SK-N-SH (cell line): ENCODE data around the gene PPP3CA. TPM values are rescaled to one million over a fixed set of nuclear protein-coding genes. Genes with fewer than 3 reads are reported as not detected.

Experiments
- CTCF ChIA-PET: fragments of 300-600, 350-600 bp; formaldehyde crosslinking; extraction: SDS; loops from one replicate; lab custom pipeline; 2021; lab: Yijun Ruan, JAX
- POLR2A ChIA-PET: fragments of 350-600 bp; sonication (Branson Sonifier 250); formaldehyde crosslinking; extraction: SDS; loops from one replicate; lab custom pipeline; 2020; ENCODE audit warnings: antibody characterized with exemption, inconsistent platforms; lab: Yijun Ruan, JAX
- DNase-seq: peaks from one replicate; pipeline ENCODE4 v3.0.0; 2012
- H2AFZ ChIP-seq: fragments of 200-600 bp; sonication (generic); 2 replicates; pipeline ENCODE4 v1.8.1; 2016; ENCODE audit warnings: antibody characterized with exemption, mild to moderate bottlenecking, low read depth
- H3F3A ChIP-seq: fragments of 200-600 bp; sonication (generic); replicated peaks from 2 replicates; pipeline ENCODE3; 2016; ENCODE audit warnings: antibody characterized with exemption, mild to moderate bottlenecking; ENCODE audit not compliant: insufficient read depth
- H3K27ac ChIP-seq, 2 experiments: fragments of 200-500 bp in 1 of 2; fragments of 200-600 bp in 1 of 2; sonication (Bioruptor generic) in 1 of 2; sonication (generic), shearing (Covaris generic) in 1 of 2; 2 replicates each; pipeline versions ENCODE4 v1.5.1 to v1.6.1; 2014 to 2016; ENCODE audit warnings: low read depth in 2 of 2, inconsistent platforms in 1 of 2, low read length in 1 of 2, mild to moderate bottlenecking in 1 of 2, mixed read lengths in 1 of 2
- H3K27me3 ChIP-seq: fragments of 200-600 bp; sonication (generic), shearing (Covaris generic); 2 replicates; pipeline ENCODE4 v1.6.1; 2016; ENCODE audit warnings: mixed run types; ENCODE audit not compliant: insufficient read depth
- H3K36me3 ChIP-seq, 2 experiments: fragments of 200-500 bp in 1 of 2; fragments of 200-600 bp in 1 of 2; sonication (Bioruptor generic) in 1 of 2; sonication (generic) in 1 of 2; replicated peaks in 1 of 2; 2 replicates each; pipeline versions ENCODE3 to v1.5.1; 2014 to 2016; ENCODE audit warnings: low read length in 1 of 2, mild to moderate bottlenecking in 1 of 2; ENCODE audit not compliant: insufficient read depth in 2 of 2, control insufficient read depth in 1 of 2
- H3K4me1 ChIP-seq, 2 experiments: fragments of 200-500 bp in 1 of 2; fragments of 200-600 bp in 1 of 2; sonication (Bioruptor generic) in 1 of 2; sonication (generic), shearing (Covaris generic) in 1 of 2; 2 replicates each; pipeline versions ENCODE4 v1.5.1 to v1.6.1; 2014 to 2016; ENCODE audit warnings: low read depth in 1 of 2, low read length in 1 of 2, mixed run types in 1 of 2; ENCODE audit not compliant: insufficient read depth in 2 of 2, control insufficient read depth in 1 of 2
- H3K4me2 ChIP-seq: fragments of 200-600 bp; sonication (generic), shearing (Covaris generic); 2 replicates; pipeline ENCODE4 v1.6.1; 2017; ENCODE audit warnings: mixed run types
- H3K4me3 ChIP-seq, 2 experiments: fragments of 200-500 bp in 1 of 2; fragments of 200-600 bp in 1 of 2; sonication (Bioruptor generic) in 1 of 2; sonication (generic), shearing (Covaris generic) in 1 of 2; 2 replicates each; pipeline versions ENCODE4 v1.5.1 to v1.8.1; 2014 to 2016; ENCODE audit warnings: low read depth in 2 of 2, inconsistent platforms in 1 of 2, low read length in 1 of 2, mild to moderate bottlenecking in 1 of 2, mixed read lengths in 1 of 2, moderate library complexity in 1 of 2
- H3K79me2 ChIP-seq: fragments of 200-600 bp; sonication (generic); 2 replicates; pipeline ENCODE4 v1.8.1; 2017; ENCODE audit warnings: mild to moderate bottlenecking; ENCODE audit not compliant: insufficient read depth
- H3K9ac ChIP-seq: fragments of 200-600 bp; sonication (generic); 2 replicates; pipeline ENCODE4 v1.6.1; 2017; ENCODE audit warnings: mixed run types
- H3K9me2 ChIP-seq: fragments of 200-600 bp; sonication (generic); 2 replicates; pipeline ENCODE4 v1.6.1; 2017; ENCODE audit warnings: mixed run types
- H3K9me3 ChIP-seq: fragments of 200-600 bp; sonication (generic); 2 replicates; pipeline ENCODE4 v1.6.1; 2017; ENCODE audit warnings: mixed run types, mild to moderate bottlenecking, moderate library complexity
- H4K20me1 ChIP-seq: fragments of 200-600 bp; sonication (generic); 2 replicates; pipeline ENCODE4 v1.6.1; 2017; ENCODE audit warnings: mild to moderate bottlenecking, mixed run types; ENCODE audit not compliant: insufficient read depth
- EZH2phosphoT487 ChIP-seq: fragments of 200-600 bp; sonication (generic); IDR thresholded peaks from 2 replicates; pipeline ENCODE4 v1.6.1; 2017; ENCODE audit warnings: low read depth, mixed run types, mild to moderate bottlenecking, antibody characterized with exemption, moderate library complexity, borderline replicate concordance
- FOXM1 ChIP-seq: IDR thresholded peaks from 2 replicates; pipeline ENCODE4 v1.4.0; 2012; ENCODE audit warnings: low read depth, mild to moderate bottlenecking
- GABPA ChIP-seq: IDR thresholded peaks from 2 replicates; pipeline ENCODE4 v1.4.0; 2012; ENCODE audit warnings: low read depth, mild to moderate bottlenecking
- JUND ChIP-seq: IDR thresholded peaks from 2 replicates; pipeline ENCODE4 v1.4.0; 2012
- MXI1 ChIP-seq: IDR thresholded peaks from 2 replicates; pipeline ENCODE4 v1.6.1; 2012; ENCODE audit warnings: mild to moderate bottlenecking, low read depth, low read length, improper control_type of control experiment
- NFIC ChIP-seq: IDR thresholded peaks from 2 replicates; pipeline ENCODE4 v1.4.0; 2012; ENCODE audit warnings: borderline replicate concordance
- RFX5 ChIP-seq: IDR thresholded peaks from 2 replicates; pipeline ENCODE4 v1.6.1; 2012; ENCODE audit warnings: mild to moderate bottlenecking, improper control_type of control experiment, low read length
- SMC3 ChIP-seq: IDR thresholded peaks from 2 replicates; pipeline ENCODE4 v1.6.1; 2012; ENCODE audit warnings: low read depth, low read length, improper control_type of control experiment
- WGBS: methylation state at CpG from one replicate; pipeline ENCODE4 v1.1.6; 2017; ENCODE audit warnings: low lambda C conversion rate; 5-methylcytosine and 5-hydroxymethylcytosine counted together
- polyA plus RNA-seq, 3 experiments: library from polyadenylated mRNA; depleted of rRNA; stranded (reverse); fragments of >200 nt; gene quantifications; 2 replicates each; pipeline ENCODE4 v1.2.3, GENCODE V29; 2012
- TF ChIP-seq, protein P1 (sequence below): fragments of 200-600 bp; sonication (generic); IDR thresholded peaks from 2 replicates; pipeline ENCODE4 v1.6.1; 2017; ENCODE audit warnings: antibody characterized with exemption, mild to moderate bottlenecking, moderate library complexity
- TF ChIP-seq, protein P2 (sequence below): IDR thresholded peaks from 2 replicates; pipeline ENCODE4 v1.4.0; 2012; ENCODE audit warnings: low read depth, borderline replicate concordance
- TF ChIP-seq, protein P3 (sequence below): fragments of 150-350 bp; IDR thresholded peaks from 2 replicates; pipeline ENCODE4 v1.6.1; 2017; ENCODE audit warnings: antibody characterized with exemption, low read length, low read depth, borderline replicate concordance
- TF ChIP-seq, protein P4 (sequence below): IDR thresholded peaks from 2 replicates; pipeline ENCODE4; 2012
- TF ChIP-seq, protein P5 (sequence below): IDR thresholded peaks from 2 replicates; pipeline ENCODE4 v1.4.0; 2012; ENCODE audit warnings: low read depth

PPP3CA gene
- polyA plus RNA-seq, 1 of the 3 experiments (the other 2 are of a cell fraction): 10.7 TPM

DNA sequence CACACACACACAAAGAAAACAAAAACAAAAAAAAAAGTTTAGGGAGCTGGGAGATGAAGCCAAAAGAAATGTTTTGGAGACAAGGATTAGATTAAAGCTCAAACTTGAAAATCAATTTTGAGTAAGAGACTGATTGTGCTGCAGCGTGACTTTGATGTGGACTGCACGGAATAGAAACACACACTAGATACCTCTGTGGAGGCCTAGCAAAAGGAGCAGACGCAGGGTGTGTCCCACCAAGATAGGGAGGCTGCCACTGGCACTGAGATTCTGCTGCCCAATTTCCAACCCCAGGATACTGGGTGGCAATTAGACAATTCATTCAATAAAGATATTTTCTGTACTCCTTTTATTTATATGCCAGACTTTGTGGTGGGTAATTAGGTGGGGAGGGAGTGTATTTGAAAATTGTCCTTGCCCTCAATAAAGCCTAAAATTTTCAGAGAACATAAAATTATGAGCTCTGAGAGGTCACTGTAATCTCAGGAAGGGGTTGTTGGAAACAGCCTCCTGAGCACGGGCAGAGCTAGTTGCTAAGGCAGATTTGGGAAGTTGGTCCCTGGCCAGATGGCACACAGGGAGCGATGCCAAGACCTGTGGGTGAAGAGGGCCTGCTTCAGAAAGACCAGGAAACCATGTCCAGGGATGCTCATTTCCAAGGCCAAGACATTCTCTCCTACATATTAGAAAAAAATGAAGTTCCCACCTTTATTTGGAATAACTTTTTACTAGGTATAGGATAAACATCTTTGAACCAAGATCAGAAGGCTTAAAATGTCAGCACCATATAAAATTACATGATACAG, 1.9 kb upstream of the PPP3CA start (continued):
- TF ChIP-seq, protein P1, sequence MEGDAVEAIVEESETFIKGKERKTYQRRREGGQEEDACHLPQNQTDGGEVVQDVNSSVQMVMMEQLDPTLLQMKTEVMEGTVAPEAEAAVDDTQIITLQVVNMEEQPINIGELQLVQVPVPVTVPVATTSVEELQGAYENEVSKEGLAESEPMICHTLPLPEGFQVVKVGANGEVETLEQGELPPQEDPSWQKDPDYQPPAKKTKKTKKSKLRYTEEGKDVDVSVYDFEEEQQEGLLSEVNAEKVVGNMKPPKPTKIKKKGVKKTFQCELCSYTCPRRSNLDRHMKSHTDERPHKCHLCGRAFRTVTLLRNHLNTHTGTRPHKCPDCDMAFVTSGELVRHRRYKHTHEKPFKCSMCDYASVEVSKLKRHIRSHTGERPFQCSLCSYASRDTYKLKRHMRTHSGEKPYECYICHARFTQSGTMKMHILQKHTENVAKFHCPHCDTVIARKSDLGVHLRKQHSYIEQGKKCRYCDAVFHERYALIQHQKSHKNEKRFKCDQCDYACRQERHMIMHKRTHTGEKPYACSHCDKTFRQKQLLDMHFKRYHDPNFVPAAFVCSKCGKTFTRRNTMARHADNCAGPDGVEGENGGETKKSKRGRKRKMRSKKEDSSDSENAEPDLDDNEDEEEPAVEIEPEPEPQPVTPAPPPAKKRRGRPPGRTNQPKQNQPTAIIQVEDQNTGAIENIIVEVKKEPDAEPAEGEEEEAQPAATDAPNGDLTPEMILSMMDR: no peak
- TF ChIP-seq RFX5 (peak; percentile 93), SMC3 (no peak; the same call in 1 of the 2 replicates), EZH2phosphoT487 (no peak), FOXM1 (no peak)

DNA sequence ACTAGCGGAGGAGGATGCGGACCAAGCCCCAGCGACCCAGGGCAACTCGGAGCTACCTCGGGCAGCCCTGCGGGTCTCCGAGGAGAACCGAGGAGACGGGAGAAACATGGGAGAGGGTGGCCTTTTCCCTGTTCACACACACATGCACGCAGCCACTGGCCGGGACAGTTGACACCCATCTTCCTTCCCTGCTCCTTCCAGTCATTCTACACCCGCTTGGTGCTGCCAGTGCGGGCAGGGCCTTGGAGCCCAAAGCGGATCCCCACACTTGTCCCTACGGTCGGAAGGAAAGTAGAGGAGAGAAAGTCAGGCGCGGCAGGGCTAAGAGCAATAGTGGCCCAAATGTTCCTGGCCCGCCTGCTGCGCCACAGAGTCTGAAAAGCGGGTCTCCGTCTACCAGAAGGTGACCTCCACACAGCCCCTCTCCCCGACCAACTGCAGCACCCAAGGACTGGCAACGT, 1.1 kb upstream of the PPP3CA start:
- peak overlapping the region; percentile 97 for H2AFZ ChIP-seq
- no peaks in the 10 kb centered on the region for H3K9me2 ChIP-seq
- TF ChIP-seq, protein P2, sequence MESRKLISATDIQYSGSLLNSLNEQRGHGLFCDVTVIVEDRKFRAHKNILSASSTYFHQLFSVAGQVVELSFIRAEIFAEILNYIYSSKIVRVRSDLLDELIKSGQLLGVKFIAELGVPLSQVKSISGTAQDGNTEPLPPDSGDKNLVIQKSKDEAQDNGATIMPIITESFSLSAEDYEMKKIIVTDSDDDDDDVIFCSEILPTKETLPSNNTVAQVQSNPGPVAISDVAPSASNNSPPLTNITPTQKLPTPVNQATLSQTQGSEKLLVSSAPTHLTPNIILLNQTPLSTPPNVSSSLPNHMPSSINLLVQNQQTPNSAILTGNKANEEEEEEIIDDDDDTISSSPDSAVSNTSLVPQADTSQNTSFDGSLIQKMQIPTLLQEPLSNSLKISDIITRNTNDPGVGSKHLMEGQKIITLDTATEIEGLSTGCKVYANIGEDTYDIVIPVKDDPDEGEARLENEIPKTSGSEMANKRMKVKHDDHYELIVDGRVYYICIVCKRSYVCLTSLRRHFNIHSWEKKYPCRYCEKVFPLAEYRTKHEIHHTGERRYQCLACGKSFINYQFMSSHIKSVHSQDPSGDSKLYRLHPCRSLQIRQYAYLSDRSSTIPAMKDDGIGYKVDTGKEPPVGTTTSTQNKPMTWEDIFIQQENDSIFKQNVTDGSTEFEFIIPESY: no peak
- TF ChIP-seq JUND: no peak
- TF ChIP-seq, protein P3, sequence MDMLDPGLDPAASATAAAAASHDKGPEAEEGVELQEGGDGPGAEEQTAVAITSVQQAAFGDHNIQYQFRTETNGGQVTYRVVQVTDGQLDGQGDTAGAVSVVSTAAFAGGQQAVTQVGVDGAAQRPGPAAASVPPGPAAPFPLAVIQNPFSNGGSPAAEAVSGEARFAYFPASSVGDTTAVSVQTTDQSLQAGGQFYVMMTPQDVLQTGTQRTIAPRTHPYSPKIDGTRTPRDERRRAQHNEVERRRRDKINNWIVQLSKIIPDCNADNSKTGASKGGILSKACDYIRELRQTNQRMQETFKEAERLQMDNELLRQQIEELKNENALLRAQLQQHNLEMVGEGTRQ: no peak
- TF ChIP-seq EZH2phosphoT487: no peak
- TF ChIP-seq, protein P4, sequence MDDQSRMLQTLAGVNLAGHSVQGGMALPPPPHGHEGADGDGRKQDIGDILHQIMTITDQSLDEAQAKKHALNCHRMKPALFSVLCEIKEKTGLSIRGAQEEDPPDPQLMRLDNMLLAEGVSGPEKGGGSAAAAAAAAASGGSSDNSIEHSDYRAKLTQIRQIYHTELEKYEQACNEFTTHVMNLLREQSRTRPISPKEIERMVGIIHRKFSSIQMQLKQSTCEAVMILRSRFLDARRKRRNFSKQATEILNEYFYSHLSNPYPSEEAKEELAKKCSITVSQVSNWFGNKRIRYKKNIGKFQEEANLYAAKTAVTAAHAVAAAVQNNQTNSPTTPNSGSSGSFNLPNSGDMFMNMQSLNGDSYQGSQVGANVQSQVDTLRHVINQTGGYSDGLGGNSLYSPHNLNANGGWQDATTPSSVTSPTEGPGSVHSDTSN: no peak
- no peak for TF ChIP-seq NFIC
- TF ChIP-seq, protein P1: no peak
- TF ChIP-seq FOXM1: no peak
- TF ChIP-seq, protein P5, sequence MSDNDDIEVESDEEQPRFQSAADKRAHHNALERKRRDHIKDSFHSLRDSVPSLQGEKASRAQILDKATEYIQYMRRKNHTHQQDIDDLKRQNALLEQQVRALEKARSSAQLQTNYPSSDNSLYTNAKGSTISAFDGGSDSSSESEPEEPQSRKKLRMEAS: no peak
- no peak for TF ChIP-seq GABPA
- no peak for TF ChIP-seq MXI1
- TF ChIP-seq RFX5: no peak
- TF ChIP-seq, all 33 proteins: peak for 0
- Histone ChIP-seq H3K27me3 (no peaks in the 10 kb centered on the region), H3K36me3 (peaks cover 0 to 4% of the 10 kb centered on the region in 2 experiments), H3K4me2 (peak overlapping the region; percentile 94), H3K9ac (peak overlapping the region; percentile 78), H3K79me2 (peaks cover 24% of the 10 kb centered on the region), H3K4me1 (peaks cover 13 to 23% of the 10 kb centered on the region in 2 experiments), H3K27ac (peak overlapping the region; percentile 95 to 96), H4K20me1 (peaks cover 23% of the 10 kb centered on the region), H3F3A (peaks cover 37% of the 10 kb centered on the region), H3K9me3 (no peaks in the 10 kb centered on the region), H3K4me3 (peak overlapping the region; percentile 88 to 99)
- CTCF ChIA-PET: interaction anchor here (1.1 to 3.6 kb wide), 4 partner anchors 10 to 382 kb away, joined by 3 to 18 read pairs (median 3); no protein-coding TSS in a partner anchor
- POLR2A ChIA-PET: no interaction called here
- 16% methylated on average over 20 of the region's 24 CpGs for WGBS
- no peak for DNase-seq
